A673 (cell line): ENCODE results near the gene SLC22A12.

Experiments
- CTCF ChIP-seq: fragments of 300-800, 200-600 bp; sonication (generic); conservative IDR thresholded peaks from 2 replicates; pipeline ENCODE4 v1.5.1; 2017; ENCODE audit warnings: low read depth, mild to moderate bottlenecking, antibody characterized with exemption, low read length, moderate library complexity, mixed read lengths
- EZH2 ChIP-seq: fragments of 200-600 bp; sonication (generic); IDR thresholded peaks from 2 replicates; pipeline ENCODE4 v1.6.1; 2017; ENCODE audit warnings: borderline replicate concordance, low read depth, mild to moderate bottlenecking, mixed read lengths, antibody characterized with exemption, low read length; ENCODE audit not compliant: poor library complexity, severe bottlenecking

- TF ChIP-seq CTCF (no peak), EZH2 (no peak)
These were observed 53.1 kb downstream of the SLC22A12 start for GRCh38 chr11:64643920-64644646.
